GM12878 (cell line): ENCODE data around the gene RIPOR3. TPM values are rescaled to one million over a fixed set of nuclear protein-coding genes. Genes with fewer than 3 reads are reported as not detected.
A peak's percentile ranks its signal among the peaks of the same experiment; 100 is the strongest.

Source experiments
- ATAC-seq: fragments of 200-7000 bp; cut with Tn5 transposase; 3 replicates; pipeline ENCODE4 v1.9.1; 2020; ENCODE audit warnings: mild to moderate bottlenecking, moderate library complexity
- BruUV-seq: library from RNA; stranded (reverse); fragments of 400-500 nt; replicated peaks from 2 replicates; lab custom pipeline; 2021; lab: Mats Ljungman, UMichigan
- CTCF ChIA-PET: fragments of 300-600 bp; sonication (Branson Sonifier 250); formaldehyde crosslinking; extraction: SDS; loops from one replicate; lab custom pipeline; 2021; ENCODE audit warnings: inconsistent platforms; lab: Yijun Ruan, JAX
- POLR2A ChIA-PET: fragments of 350-600 bp; formaldehyde crosslinking; extraction: SDS; loops from one replicate; lab custom pipeline; 2021; ENCODE audit warnings: inconsistent platforms; lab: Charles Lee
- RAD21 ChIA-PET: fragments of 300-600 bp; sonication (Branson Sonifier 250); formaldehyde crosslinking; loops from one replicate; lab custom pipeline; 2023; ENCODE audit warnings: antibody characterized with exemption; ENCODE audit not compliant: unreplicated experiment; lab: Charles Lee
- SMC1A ChIA-PET: fragments of 300-600 bp; sonication (Branson Sonifier 250); formaldehyde crosslinking; loops from one replicate; lab custom pipeline; 2023; ENCODE audit not compliant: unreplicated experiment, uncharacterized antibody; lab: Charles Lee
- DNase-seq: peaks from one replicate; pipeline ENCODE4 v3.0.0-alpha.2; 2011; ENCODE audit warnings: low read depth, low spot score
- FAIRE-seq: peaks from 3 replicates; lab custom pipeline; 2011; peaks lifted over from hg19 to GRCh38; lab: Jason Lieb, UNC
- H2AFZ ChIP-seq: 2 replicates; pipeline ENCODE4 v1.6.0; 2011; ENCODE audit warnings: low read depth, low read length, control low read depth; ENCODE audit not compliant: control insufficient read depth
- H3K27ac ChIP-seq: 2 replicates; pipeline ENCODE4 v1.5.1; 2011; ENCODE audit warnings: control low read depth; ENCODE audit not compliant: control insufficient read depth, insufficient read depth
- H3K27me3 ChIP-seq, 2 experiments: replicated peaks in 1 of 2; 2 replicates each; pipeline versions ENCODE4 v1.6.0 to v1.6.1; 2011; ENCODE audit warnings: low read length in 1 of 2; ENCODE audit not compliant: control insufficient read depth in 2 of 2, insufficient read depth in 2 of 2
- H3K36me3 ChIP-seq, 2 experiments: 2 replicates each; pipeline ENCODE4 v1.5.1; 2011; ENCODE audit warnings: low read length in 1 of 2; ENCODE audit not compliant: control insufficient read depth in 2 of 2, insufficient read depth in 2 of 2
- H3K4me1 ChIP-seq: 2 replicates; pipeline ENCODE4 v1.6.1; 2011; ENCODE audit warnings: mild to moderate bottlenecking, low read length, moderate library complexity, mixed read lengths; ENCODE audit not compliant: control insufficient read depth, insufficient read depth
- H3K4me2 ChIP-seq: 2 replicates; pipeline ENCODE4 v1.6.0; 2011; ENCODE audit warnings: control low read depth; ENCODE audit not compliant: control insufficient read depth, insufficient read depth
- H3K4me3 ChIP-seq: fragments of 200-600 bp; sonication (generic); 2 replicates; pipeline ENCODE4 v1.5.1; 2016
- H3K79me2 ChIP-seq: 2 replicates; pipeline ENCODE4 v1.6.0; 2011; ENCODE audit warnings: low read length; ENCODE audit not compliant: control insufficient read depth, insufficient read depth
- H3K9ac ChIP-seq: 2 replicates; pipeline ENCODE4 v1.8.0; 2011; ENCODE audit warnings: low read length, control low read depth, mixed read lengths; ENCODE audit not compliant: control insufficient read depth, insufficient read depth
- H3K9me3 ChIP-seq: replicated peaks from 3 replicates; pipeline ENCODE4 v1.5.1; 2011; ENCODE audit warnings: mild to moderate bottlenecking, low read length; ENCODE audit not compliant: control insufficient read depth, insufficient read depth
- H4K20me1 ChIP-seq: 2 replicates; pipeline ENCODE4 v1.6.0; 2011; ENCODE audit not compliant: control insufficient read depth, insufficient read depth
- ATF3 ChIP-seq: IDR thresholded peaks from 2 replicates; pipeline ENCODE4 v1.6.1; 2011; ENCODE audit warnings: low read depth, mild to moderate bottlenecking, low read length, moderate library complexity, borderline replicate concordance; ENCODE audit errors: extremely low read depth
- CBX5 ChIP-seq: sonication (generic); IDR thresholded peaks from 2 replicates; pipeline ENCODE4 v1.6.1; 2016; ENCODE audit warnings: low read depth, moderate library complexity, mild to moderate bottlenecking, inconsistent platforms
- CHD4 ChIP-seq: fragments of 200-600 bp; sonication (generic); IDR thresholded peaks from 2 replicates; pipeline ENCODE4 v1.6.1; 2016; ENCODE audit warnings: mild to moderate bottlenecking
- HDAC6 ChIP-seq: fragments of 200-600 bp; sonication (generic); IDR thresholded peaks from one replicate; pipeline ENCODE4 v1.8.0; 2017; ENCODE audit warnings: antibody characterized with exemption; ENCODE audit not compliant: unreplicated experiment
- POLR2A ChIP-seq: IDR thresholded peaks from 2 replicates; pipeline ENCODE4 v1.6.1; 2011; ENCODE audit warnings: low read depth, mild to moderate bottlenecking, low read length
- RAD21 ChIP-seq: IDR thresholded peaks from 2 replicates; pipeline ENCODE4 v1.6.1; 2011; ENCODE audit warnings: mild to moderate bottlenecking, low read depth, low read length, moderate library complexity; ENCODE audit not compliant: insufficient read depth
- RB1 ChIP-seq: fragments of 450-650 bp; formaldehyde crosslinking; IDR thresholded peaks from 2 replicates; pipeline ENCODE4 v1.6.1; 2017; ENCODE audit warnings: mild to moderate bottlenecking, borderline replicate concordance
- SUZ12 ChIP-seq: fragments of 200-600 bp; sonication (generic); IDR thresholded peaks from one replicate; pipeline ENCODE4 v1.6.1; 2018; ENCODE audit warnings: antibody characterized with exemption, mild to moderate bottlenecking; ENCODE audit not compliant: unreplicated experiment
- ZNF207 ChIP-seq: fragments of 450-650 bp; IDR thresholded peaks from 2 replicates; pipeline ENCODE4 v1.6.1; 2014; ENCODE audit warnings: antibody characterized with exemption, mild to moderate bottlenecking, borderline replicate concordance
- WGBS: methylation state at CpG from one replicate; pipeline ENCODE4 v1.1.6; 2016; ENCODE audit warnings: low lambda C conversion rate; ENCODE audit not compliant: insufficient replicate concordance, insufficient coverage; ENCODE audit errors: missing lambda C conversion rate; 5-methylcytosine and 5-hydroxymethylcytosine counted together
- in situ Hi-C: fragments of 300-500 bp; cut with MboI; formaldehyde crosslinking; loops from 9 replicates; pipeline ENCODE4 v1.14.3; 2018; ENCODE audit warnings: mixed read lengths
- intact Hi-C: fragments of 100-400 bp; cut with micrococcal nuclease; formaldehyde crosslinking; loops from one replicate; pipeline ENCODE4 v1.14.2; 2022; ENCODE audit not compliant: unreplicated experiment
- polyA plus RNA-seq, 11 experiments: library from polyadenylated mRNA; depleted of rRNA in 4 of 11; unstranded in 6 of 11; stranded (reverse) in 5 of 11; fragments of >200 nt; fragmentation: Nextera tagmentation in 4 of 11; fragmentation: Illumina TruSeq in 1 of 11; extraction: Ambion mirVana in 4 of 11; extraction: Trizol in 1 of 11; gene quantifications; 1 replicate in 1 of 11; 2 replicates in 10 of 11; pipeline versions ENCODE4 v1.2.1 to v1.2.3, GENCODE V29; 2011 to 2016; ENCODE audit warnings: inconsistent platforms in 2 of 11, missing spikeins in 2 of 11, low read depth in 1 of 11
- total RNA-seq, 4 experiments: library from RNA; depleted of rRNA in 3 of 4; stranded (reverse); fragments of >200 nt in 3 of 4; fragmentation: Illumina TruSeq in 1 of 4; extraction: Trizol in 1 of 4; gene quantifications; 2 replicates each; pipeline versions ENCODE4 v1.2.1 to v1.2.3, GENCODE V29; 2013 to 2021
- TF ChIP-seq, protein P1 (sequence below): IDR thresholded peaks from 2 replicates; pipeline ENCODE4 v1.6.1; 2011; ENCODE audit warnings: low read depth, low read length, improper control_type of control experiment, borderline replicate concordance

Gene RIPOR3
- total and polyA plus RNA-seq, 10 of the 15 experiments (the other 5 are each of a cell fraction or from before 2014, with no cell fraction given) = 0.04 to 0.55 (median 0.12) TPM; not detected in 6

DNA sequence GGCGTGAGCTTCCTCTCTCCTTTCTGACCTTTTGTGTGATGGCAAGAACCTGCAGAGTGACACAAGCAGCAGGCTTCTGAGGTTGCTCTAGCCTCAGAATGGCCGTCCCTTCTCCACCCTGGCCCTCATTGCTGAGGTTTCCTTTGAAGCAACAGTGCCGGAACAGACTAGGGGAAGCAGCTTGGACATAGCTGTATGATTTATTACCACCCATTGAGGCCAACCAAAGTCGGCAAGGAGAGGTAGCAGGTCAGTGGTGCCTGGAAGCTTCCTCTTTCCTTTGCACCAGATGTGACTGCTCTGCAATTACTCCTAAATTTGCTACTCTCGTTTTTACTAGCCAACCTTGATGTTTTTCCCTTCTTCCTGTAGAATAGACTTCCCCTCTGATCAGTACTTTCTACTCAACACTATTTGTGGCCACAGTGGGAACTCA lies 149.7 kb downstream of the RIPOR3 start (continued):
- TF ChIP-seq RAD21 (no peak), HDAC6 (no peak), RB1 (no peak)

GRCh38 chr20:50540620-50541605 lies 150.4 kb downstream of the RIPOR3 start:
- H3K79me2 ChIP-seq = peaks cover 88% of the 10 kb centered on the region

More at GRCh38 chr20:50540620-50541605, 150.4 kb downstream of the RIPOR3 start:
- Histone ChIP-seq H3K27ac (peak overlapping the region; percentile 78), H4K20me1 (no peaks in the 10 kb centered on the region), H3K4me1 (peaks cover 67% of the 10 kb centered on the region), H3K4me2 (peak overlapping the region; percentile 85)
- in situ Hi-C loops = no loop called here
- peak; percentile 18 for ATAC-seq
- BruUV-seq = no TSS peak
- no peak for TF ChIP-seq CHD4
- TF ChIP-seq ZNF207 = no peak
- peak; percentile 28; the same call in 1 of the 2 replicates for TF ChIP-seq POLR2A
- TF ChIP-seq ATF3 = no peak
- no peak for TF ChIP-seq SUZ12
- TF ChIP-seq, protein P1, sequence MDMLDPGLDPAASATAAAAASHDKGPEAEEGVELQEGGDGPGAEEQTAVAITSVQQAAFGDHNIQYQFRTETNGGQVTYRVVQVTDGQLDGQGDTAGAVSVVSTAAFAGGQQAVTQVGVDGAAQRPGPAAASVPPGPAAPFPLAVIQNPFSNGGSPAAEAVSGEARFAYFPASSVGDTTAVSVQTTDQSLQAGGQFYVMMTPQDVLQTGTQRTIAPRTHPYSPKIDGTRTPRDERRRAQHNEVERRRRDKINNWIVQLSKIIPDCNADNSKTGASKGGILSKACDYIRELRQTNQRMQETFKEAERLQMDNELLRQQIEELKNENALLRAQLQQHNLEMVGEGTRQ = no peak
- no peak for TF ChIP-seq CBX5
- TF ChIP-seq, all 136 proteins: peak for 1
- DNase-seq (no peak), FAIRE-seq (no peak)
- SMC1A ChIA-PET = interaction anchor here (73.1 to 95.1 kb wide), 2 partner anchors 5 to 32 kb away, joined by 2799 read pairs; partner anchors contain the start of gene PTPN1
- Histone ChIP-seq H3K9me3 (peaks cover 13% of the 10 kb centered on the region; the same call in 2 of the 3 replicates), H3K36me3 (peaks cover 0 to 5% of the 10 kb centered on the region in 2 experiments; a peak in 2 of 4 replicates), H3K27me3 (no peaks in the 10 kb centered on the region), H3K9ac (peak overlapping the region; percentile 7; the same call in 1 of the 2 replicates), H3K4me3 (peak overlapping the region; percentile 42), H2AFZ (no peak overlapping the region)
- intact Hi-C loops = loop anchor here (2.0 kb wide), 1 partner anchor 24 kb away; no protein-coding TSS in a partner anchor
- CTCF ChIA-PET = interaction anchor here (0.7 to 3.7 kb wide), 13 partner anchors 8 to 57 kb away, joined by 3 to 14 read pairs (median 6); no protein-coding TSS in a partner anchor
- WGBS = 9% methylated on average over 14 of the region's 14 CpGs
- POLR2A ChIA-PET = interaction anchor here (0.6 to 5.2 kb wide), 7 partner anchors 9 to 28 kb away, joined by 3 to 44 read pairs (median 5); partner anchors contain the start of gene PTPN1
- RAD21 ChIA-PET = interaction anchor here (0.6 to 12.3 kb wide), 6 partner anchors 9 to 35 kb away, joined by 3 to 167 read pairs (median 4); partner anchors contain the start of gene PTPN1
